ENCODE data around the gene DMBX1. TPM values are rescaled to one million over a fixed set of nuclear protein-coding genes. Genes with fewer than 3 reads are reported as not detected.

DMBX1 gene
- total RNA-seq, result not detected
- polyA plus RNA-seq, result not detected

DNA sequence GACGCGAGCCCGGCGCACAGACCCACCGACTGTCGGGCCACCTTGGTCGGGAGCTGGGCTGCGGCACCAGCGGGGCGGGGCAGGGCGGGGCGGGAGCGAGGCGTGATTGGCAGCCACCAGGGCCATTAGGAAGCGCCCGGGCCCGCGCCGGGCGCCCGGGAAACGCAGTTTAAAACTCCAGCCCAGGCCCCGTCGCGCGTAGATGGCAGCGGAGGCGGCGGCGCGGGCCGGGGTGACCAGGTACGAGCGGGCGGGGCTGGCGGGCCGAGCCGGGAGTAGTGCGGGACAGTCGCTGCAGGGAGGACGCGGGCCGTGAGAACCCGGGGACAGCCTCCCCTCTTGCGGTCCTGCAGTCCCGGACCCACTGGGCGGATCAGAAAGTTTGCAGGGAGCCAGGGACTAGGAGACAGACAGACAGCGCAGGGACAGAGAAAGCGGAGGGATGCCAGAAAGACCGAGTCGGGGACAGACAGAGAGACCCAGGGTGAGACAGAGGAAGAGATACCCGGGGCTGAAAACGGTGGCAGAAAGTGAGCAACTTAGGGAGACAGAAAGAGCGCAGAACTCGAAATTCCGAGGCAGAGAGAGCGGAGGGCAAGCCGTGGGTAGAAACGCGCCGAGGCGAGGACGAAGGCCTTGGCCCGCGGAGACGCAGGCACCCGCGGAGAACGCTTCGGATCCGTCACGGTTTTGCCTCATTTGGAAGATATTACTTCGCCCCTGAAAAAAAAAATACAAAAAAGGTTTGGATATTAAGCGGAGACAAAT, at the start of gene DMBX1:
DMBX1 (plus strand) TSS at position 199 of the 768 bp plus-strand sequence. CDS start 17,175 bp downstream, outside the sequence.
- Histone ChIP-seq H3K27ac (ENCODE audit: insufficient read depth, low read length, poor library complexity, severe bottlenecking) (no peak within 1 kb of the TSS), H3K4me1 (ENCODE audit: control insufficient read depth, insufficient read depth, low read length, poor library complexity, severe bottlenecking) (peaks cover 15% of the 10 kb centered on the region), H3K27me3 (ENCODE audit: control insufficient read depth, insufficient read depth, low read length) (peaks cover 30% of the 10 kb centered on the region), H3K4me3 (ENCODE audit: low read depth, low read length) (no peak within 1 kb of the TSS), H3K36me3 (ENCODE audit: control insufficient read depth, insufficient read depth, low read length) (no peaks in the 10 kb centered on the region), H3K9me3 (ENCODE audit: control insufficient read depth in 2 of 2, low read length in 2 of 2) (no peaks in the 10 kb centered on the region)
- ATAC-seq (ENCODE audit: low read depth in 2 of 2) (no peak), DNase-seq (peak in 1 of 3 donors; percentile 56)
- Mint-ChIP-seq H3K36me3 (no peaks in the 10 kb centered on the region), H3K27me3 (peaks cover 86% of the 10 kb centered on the region), H3K9me3 (peaks cover 0 to 1% (median 0%) of the 10 kb centered on the region in 7 donors), H3K27ac (no peak within 1 kb of the TSS), H3K4me1 (peaks cover 0 to 29% (median 6%) of the 10 kb centered on the region in 4 donors), H3K4me3 (peak within 1 kb of the TSS; percentile 61 to 86 (median 75))

DNA sequence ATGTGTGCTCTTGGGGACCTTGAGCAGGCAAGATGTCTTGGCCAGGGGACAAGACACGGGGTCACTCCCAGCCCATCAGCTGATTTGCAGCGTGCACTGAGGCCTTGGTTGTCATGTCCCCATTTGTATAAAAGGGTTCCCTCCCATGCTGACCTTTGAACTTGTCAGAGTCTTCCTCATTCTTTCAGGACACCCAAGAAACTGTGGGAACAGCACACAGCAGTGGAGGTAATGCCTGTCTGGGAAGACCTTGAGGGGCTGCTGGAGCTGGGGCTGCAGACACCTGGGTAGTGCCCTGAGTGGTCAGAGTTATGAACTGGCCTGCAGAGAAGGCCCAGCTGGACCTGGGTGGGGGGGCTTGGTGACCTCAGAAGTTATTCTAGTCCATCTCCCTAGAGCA, 49.2 kb upstream of the DMBX1 start:
- ATAC-seq (ENCODE audit: low read depth in 2 of 2) (no peak), DNase-seq (no peak)
- Mint-ChIP-seq H3K4me1 (peaks cover 2 to 12% (median 10%) of the 10 kb centered on the region in 4 donors), H3K36me3 (no peaks in the 10 kb centered on the region), H3K27ac (no peak overlapping the region), H3K9me3 (no peaks in the 10 kb centered on the region), H3K27me3 (peaks cover 23% of the 10 kb centered on the region), H3K4me3 (no peak overlapping the region)
- H3K27ac ChIP-seq (ENCODE audit: insufficient read depth, low read length, poor library complexity, severe bottlenecking), result no peak overlapping the region
- H3K9me3 ChIP-seq (ENCODE audit: control insufficient read depth in 2 of 2, low read length in 2 of 2), result no peaks in the 10 kb centered on the region
- H3K36me3 ChIP-seq (ENCODE audit: control insufficient read depth, insufficient read depth, low read length), result no peaks in the 10 kb centered on the region
- peaks cover 6% of the 10 kb centered on the region for H3K4me1 ChIP-seq (ENCODE audit: control insufficient read depth, insufficient read depth, low read length, poor library complexity, severe bottlenecking)
- H3K27me3 ChIP-seq (ENCODE audit: control insufficient read depth, insufficient read depth, low read length), result no peaks in the 10 kb centered on the region
- H3K4me3 ChIP-seq (ENCODE audit: low read depth, low read length), result no peak overlapping the region

DNA sequence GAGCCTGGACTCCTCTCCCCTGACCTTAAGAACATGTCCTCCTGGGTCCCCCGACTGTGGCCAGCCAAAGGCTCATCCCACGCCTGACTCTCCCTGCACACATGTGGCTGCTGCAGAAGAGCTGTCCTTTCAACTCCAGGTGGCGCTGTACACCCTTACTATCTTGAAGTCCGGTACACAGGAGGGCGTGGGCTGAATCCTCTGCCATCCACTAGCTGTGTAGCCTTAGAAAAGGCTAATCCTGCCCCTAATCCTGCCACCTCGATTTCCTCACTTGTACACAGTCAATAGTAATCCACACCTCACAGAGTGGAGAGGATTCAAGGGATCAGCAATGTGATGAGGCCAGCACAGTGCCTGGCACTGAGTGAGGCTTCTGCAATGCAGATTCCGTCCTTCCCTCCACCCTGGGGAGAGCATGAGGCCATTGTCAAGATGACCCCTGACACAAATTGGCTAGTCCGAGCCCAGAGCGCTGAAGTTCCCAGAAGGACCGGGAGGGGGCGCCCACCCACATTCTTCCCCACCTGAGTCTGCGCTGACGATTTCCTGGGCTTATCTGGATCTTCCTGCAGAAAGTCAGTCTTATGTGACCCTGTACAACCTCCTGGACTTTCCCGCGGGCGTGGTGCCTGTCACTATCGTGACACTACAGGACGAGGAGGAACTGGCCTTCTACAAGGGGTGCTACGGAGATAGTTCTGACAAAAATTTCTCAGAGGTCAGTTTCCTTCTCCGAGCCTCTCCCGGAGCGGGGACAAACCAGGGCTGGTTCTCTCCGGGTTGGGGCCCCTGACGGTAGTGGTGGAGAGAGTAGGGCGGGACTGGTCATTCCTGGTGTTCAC, 47.1 kb upstream of the DMBX1 start:
- H3K4me3 Mint-ChIP-seq, result peak overlapping the region; percentile 1 to 90 (median 70)
- H3K27ac Mint-ChIP-seq, result no peak overlapping the region
- H3K4me1 Mint-ChIP-seq, result peaks cover 8 to 14% (median 12%) of the 10 kb centered on the region in 4 donors

DNA sequence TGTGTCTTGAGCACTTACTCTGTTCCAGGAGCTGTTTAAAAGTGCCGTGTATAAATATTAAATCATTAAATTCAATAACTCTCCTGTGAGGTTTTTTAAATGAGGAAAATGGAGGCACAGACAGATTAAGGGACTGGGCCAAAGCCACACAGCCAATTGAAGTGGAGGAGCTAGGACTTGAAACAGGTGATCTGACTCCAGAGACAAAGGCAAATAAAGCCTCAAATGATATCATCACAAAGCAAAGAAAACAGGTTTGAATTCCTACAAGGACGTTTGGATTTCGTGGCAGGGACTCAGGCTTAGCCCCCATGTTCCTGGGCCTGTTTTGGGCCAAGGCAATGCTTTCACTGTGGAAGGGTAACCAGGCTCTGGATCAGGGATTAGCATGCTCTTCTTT, 45.2 kb upstream of the DMBX1 start:
- peaks cover 0 to 2% (median 0%) of the 10 kb centered on the region in 7 donors for H3K9me3 Mint-ChIP-seq
- ATAC-seq (ENCODE audit: low read depth in 2 of 2), result no peak
- H3K27ac ChIP-seq (ENCODE audit: insufficient read depth, low read length, poor library complexity, severe bottlenecking), result no peak overlapping the region
- peaks cover 49% of the 10 kb centered on the region for H3K27me3 Mint-ChIP-seq
- peaks cover 3% of the 10 kb centered on the region for H3K36me3 Mint-ChIP-seq
- peaks cover 12% of the 10 kb centered on the region for H3K4me1 ChIP-seq (ENCODE audit: control insufficient read depth, insufficient read depth, low read length, poor library complexity, severe bottlenecking)
- H3K9me3 ChIP-seq (ENCODE audit: control insufficient read depth in 2 of 2, low read length in 2 of 2), result no peaks in the 10 kb centered on the region
- no peak overlapping the region for H3K4me3 ChIP-seq (ENCODE audit: low read depth, low read length)
- peaks cover 11 to 22% (median 15%) of the 10 kb centered on the region in 4 donors for H3K4me1 Mint-ChIP-seq
- no peaks in the 10 kb centered on the region for H3K36me3 ChIP-seq (ENCODE audit: control insufficient read depth, insufficient read depth, low read length)
- DNase-seq, result no peak
- H3K27ac Mint-ChIP-seq, result no peak overlapping the region
- no peak overlapping the region for H3K4me3 Mint-ChIP-seq
- peaks cover 9% of the 10 kb centered on the region for H3K27me3 ChIP-seq (ENCODE audit: control insufficient read depth, insufficient read depth, low read length)

More for the DNA sequence above, 47.1 kb upstream of the DMBX1 start:
- Histone ChIP-seq H3K4me3 (ENCODE audit: low read depth, low read length) (peak overlapping the region; percentile 73), H3K36me3 (ENCODE audit: control insufficient read depth, insufficient read depth, low read length) (no peaks in the 10 kb centered on the region), H3K4me1 (ENCODE audit: control insufficient read depth, insufficient read depth, low read length, poor library complexity, severe bottlenecking) (peaks cover 6% of the 10 kb centered on the region), H3K9me3 (ENCODE audit: control insufficient read depth in 2 of 2, low read length in 2 of 2) (no peaks in the 10 kb centered on the region), H3K27me3 (ENCODE audit: control insufficient read depth, insufficient read depth, low read length) (peaks cover 4% of the 10 kb centered on the region), H3K27ac (ENCODE audit: insufficient read depth, low read length, poor library complexity, severe bottlenecking) (no peak overlapping the region)
- Mint-ChIP-seq H3K27me3 (peaks cover 39% of the 10 kb centered on the region), H3K36me3 (peaks cover 3% of the 10 kb centered on the region), H3K9me3 (peaks cover 0 to 2% (median 0%) of the 10 kb centered on the region in 7 donors)
- peak; percentile 35 to 67 (median 60) for DNase-seq
- ATAC-seq (ENCODE audit: low read depth in 2 of 2), result peak; percentile 61 to 64

DNA sequence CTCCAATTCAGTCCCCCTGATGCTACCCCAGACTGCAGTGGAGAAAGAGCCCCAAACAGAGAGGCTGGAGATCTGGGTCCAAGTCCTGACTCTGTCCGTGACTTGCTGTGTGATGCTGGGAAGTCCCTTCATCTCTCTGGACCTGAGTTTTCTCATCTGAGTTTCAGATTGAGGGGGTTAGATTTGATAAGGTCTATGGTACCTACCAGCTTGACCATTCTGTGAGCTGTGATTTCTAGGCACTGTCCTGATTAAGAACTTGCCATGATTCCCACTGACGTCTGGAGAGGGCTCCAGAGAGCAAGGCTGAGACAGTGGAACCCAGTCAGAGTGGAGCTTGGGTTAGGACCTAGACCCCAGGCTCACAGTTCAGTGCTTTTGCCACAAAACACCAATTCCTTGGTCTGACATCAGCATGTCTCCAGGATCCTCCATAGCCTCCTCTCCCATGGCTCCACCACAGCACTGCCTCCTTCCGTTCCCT, 43.8 kb upstream of the DMBX1 start:
- H3K4me1 Mint-ChIP-seq, result peaks cover 11 to 22% (median 15%) of the 10 kb centered on the region in 4 donors
- Histone ChIP-seq H3K27me3 (ENCODE audit: control insufficient read depth, insufficient read depth, low read length) (peaks cover 14% of the 10 kb centered on the region), H3K4me3 (ENCODE audit: low read depth, low read length) (no peak overlapping the region), H3K27ac (ENCODE audit: insufficient read depth, low read length, poor library complexity, severe bottlenecking) (no peak overlapping the region), H3K4me1 (ENCODE audit: control insufficient read depth, insufficient read depth, low read length, poor library complexity, severe bottlenecking) (peaks cover 12% of the 10 kb centered on the region), H3K36me3 (ENCODE audit: control insufficient read depth, insufficient read depth, low read length) (no peaks in the 10 kb centered on the region), H3K9me3 (ENCODE audit: control insufficient read depth in 2 of 2, low read length in 2 of 2) (no peaks in the 10 kb centered on the region)
- H3K27ac Mint-ChIP-seq, result no peak overlapping the region
- DNase-seq, result no peak
- H3K27me3 Mint-ChIP-seq, result peaks cover 63% of the 10 kb centered on the region
- H3K9me3 Mint-ChIP-seq, result peaks cover 0 to 2% (median 0%) of the 10 kb centered on the region in 7 donors
- peaks cover 3% of the 10 kb centered on the region for H3K36me3 Mint-ChIP-seq
- ATAC-seq (ENCODE audit: low read depth in 2 of 2), result no peak
- peak overlapping the region in 1 of 4 donors; percentile 75 for H3K4me3 Mint-ChIP-seq

DNA sequence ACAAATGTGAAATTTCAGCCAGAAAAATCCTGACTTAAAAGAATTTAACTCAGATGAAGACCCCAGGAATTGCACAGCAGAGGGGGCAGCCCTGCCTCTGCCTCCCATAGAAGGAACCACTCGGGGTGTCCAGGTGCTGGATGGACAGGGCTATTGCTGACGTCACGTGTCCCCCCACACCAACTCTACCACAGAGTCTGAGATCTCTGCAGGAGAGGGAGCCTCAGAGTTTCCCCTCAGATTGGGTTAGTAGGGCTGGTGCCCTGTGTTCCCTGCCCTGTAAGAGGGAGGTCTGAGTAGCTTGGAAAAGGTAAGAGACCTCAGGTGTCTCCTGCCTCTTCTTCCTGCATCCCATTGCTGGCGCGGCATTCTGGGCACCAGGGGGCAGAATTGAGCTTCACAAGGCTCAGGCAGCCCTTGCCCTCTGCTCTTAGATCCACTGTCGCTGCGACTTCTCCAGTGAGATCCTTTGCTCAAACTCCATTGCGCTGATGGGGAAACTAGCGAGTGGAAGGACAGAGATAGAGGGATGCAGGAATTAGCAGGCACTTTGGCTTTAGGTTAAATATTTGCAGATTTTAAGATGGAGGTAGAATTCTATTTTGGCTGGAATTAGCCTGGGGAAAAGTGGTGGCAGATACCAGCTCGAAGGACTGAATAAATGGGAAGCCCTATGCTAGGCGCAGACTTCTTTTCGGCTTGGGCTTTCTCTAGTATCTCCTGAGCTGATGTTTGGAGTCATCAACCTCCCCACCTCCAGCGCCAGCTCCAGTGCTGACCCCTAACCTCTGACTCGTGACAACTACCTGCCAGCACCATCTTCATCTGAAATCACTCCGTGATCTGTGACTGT, 42.8 kb upstream of the DMBX1 start:
- H3K4me1 Mint-ChIP-seq, result peaks cover 11 to 22% (median 15%) of the 10 kb centered on the region in 4 donors
- DNase-seq (peak; percentile 45 to 75 (median 59)), ATAC-seq (ENCODE audit: low read depth in 2 of 2) (peak in 1 of 2 donors; percentile 29)
- H3K27ac Mint-ChIP-seq, result no peak overlapping the region
- Histone ChIP-seq H3K4me3 (ENCODE audit: low read depth, low read length) (no peak overlapping the region), H3K36me3 (ENCODE audit: control insufficient read depth, insufficient read depth, low read length) (no peaks in the 10 kb centered on the region), H3K27me3 (ENCODE audit: control insufficient read depth, insufficient read depth, low read length) (peaks cover 14% of the 10 kb centered on the region), H3K9me3 (ENCODE audit: control insufficient read depth in 2 of 2, low read length in 2 of 2) (no peaks in the 10 kb centered on the region), H3K27ac (ENCODE audit: insufficient read depth, low read length, poor library complexity, severe bottlenecking) (no peak overlapping the region), H3K4me1 (ENCODE audit: control insufficient read depth, insufficient read depth, low read length, poor library complexity, severe bottlenecking) (peaks cover 12% of the 10 kb centered on the region)
- peaks cover 3% of the 10 kb centered on the region for H3K36me3 Mint-ChIP-seq
- peaks cover 0 to 3% (median 0%) of the 10 kb centered on the region in 7 donors for H3K9me3 Mint-ChIP-seq
- H3K27me3 Mint-ChIP-seq, result peaks cover 73% of the 10 kb centered on the region
- no peak overlapping the region for H3K4me3 Mint-ChIP-seq
